ENCODE measurements around the gene PFDN4.

Gene PFDN4

DNA sequence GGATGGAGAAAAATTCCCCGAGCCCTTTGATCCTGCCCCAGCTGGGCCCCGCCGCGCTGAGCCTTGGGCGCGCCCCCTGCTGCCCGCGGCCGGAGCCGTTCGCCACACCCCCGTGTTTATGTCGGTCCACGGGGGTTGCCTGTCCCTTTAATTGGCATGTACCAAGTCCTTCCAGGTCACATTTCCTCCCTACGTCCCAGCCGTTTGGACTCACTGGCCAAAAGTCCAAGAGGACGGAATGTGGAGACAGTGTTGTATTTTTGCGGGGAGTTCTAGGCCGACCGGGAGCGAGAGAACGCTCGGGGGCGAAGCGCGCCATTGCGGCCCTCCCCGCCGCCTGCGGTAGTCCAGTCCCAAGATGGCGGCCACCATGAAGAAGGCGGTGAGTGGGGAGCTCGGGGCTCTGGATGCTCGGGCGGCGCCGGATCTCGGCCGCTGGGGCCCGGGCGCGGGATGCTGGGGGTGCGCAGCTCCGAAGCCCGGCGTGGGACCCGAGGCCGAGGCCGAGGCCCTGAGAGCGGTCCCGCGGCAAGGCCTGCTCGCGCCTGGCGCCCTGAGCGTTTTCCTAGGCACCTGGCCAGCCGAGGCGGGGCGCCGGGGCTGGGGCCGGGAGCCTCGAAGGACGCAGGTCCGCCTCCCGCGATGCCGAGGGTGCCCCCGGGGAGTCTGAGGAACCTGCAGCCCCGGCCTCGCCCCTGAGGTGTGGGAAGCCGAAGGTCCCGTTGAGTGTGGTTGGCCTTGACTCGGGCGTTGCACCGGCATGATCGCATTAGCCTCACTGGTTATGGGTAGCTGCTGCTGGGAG, at the start of gene PFDN4:
PFDN4 (plus strand) TSS at position 345 of the 805 bp plus-strand sequence; CDS start at position 359, 14 bp downstream.
- peaks cover 47% of the 10 kb centered on the region for H3K79me2 ChIP-seq (ENCODE audit: control insufficient read depth, insufficient read depth, low read length, unreplicated experiment)
- H3K4me1 ChIP-seq (ENCODE audit: control insufficient read depth, insufficient read depth, low read length, unreplicated experiment): peaks cover 23% of the 10 kb centered on the region
- H3K27ac ChIP-seq (ENCODE audit: low read depth, low read length): peak within 1 kb of the TSS; percentile 88
- no peaks in the 10 kb centered on the region for H3K36me3 ChIP-seq (ENCODE audit: insufficient read depth, low read length)
- H3K27me3 ChIP-seq (ENCODE audit: insufficient read depth, low read length): no peaks in the 10 kb centered on the region
- H3K4me3 ChIP-seq (ENCODE audit: low read depth, low read length): peak within 1 kb of the TSS; percentile 86
- H2AFZ ChIP-seq (ENCODE audit: low read length, unreplicated experiment): peak within 1 kb of the TSS; percentile 96

GRCh38 chr20:54158226-54158625, 49.7 kb upstream of the PFDN4 start:
- Histone ChIP-seq H3K27me3 (ENCODE audit: insufficient read depth, low read length) (peaks cover 13% of the 10 kb centered on the region), H3K4me3 (ENCODE audit: low read depth, low read length) (no peak overlapping the region), H3K36me3 (ENCODE audit: insufficient read depth, low read length) (no peaks in the 10 kb centered on the region), H3K4me1 (ENCODE audit: control insufficient read depth, insufficient read depth, low read length, unreplicated experiment) (no peaks in the 10 kb centered on the region), H3K79me2 (ENCODE audit: control insufficient read depth, insufficient read depth, low read length, unreplicated experiment) (no peaks in the 10 kb centered on the region), H2AFZ (ENCODE audit: low read length, unreplicated experiment) (no peak overlapping the region), H3K27ac (ENCODE audit: low read depth, low read length) (no peak overlapping the region)

- no peak overlapping the region for H3K4me3 ChIP-seq (ENCODE audit: low read depth, low read length)
- no peaks in the 10 kb centered on the region for H3K4me1 ChIP-seq (ENCODE audit: control insufficient read depth, insufficient read depth, low read length, unreplicated experiment)
- H3K36me3 ChIP-seq (ENCODE audit: insufficient read depth, low read length): no peaks in the 10 kb centered on the region
- H2AFZ ChIP-seq (ENCODE audit: low read length, unreplicated experiment): no peak overlapping the region
- H3K27me3 ChIP-seq (ENCODE audit: insufficient read depth, low read length): peaks cover 13% of the 10 kb centered on the region
- H3K79me2 ChIP-seq (ENCODE audit: control insufficient read depth, insufficient read depth, low read length, unreplicated experiment): no peaks in the 10 kb centered on the region
- H3K27ac ChIP-seq (ENCODE audit: low read depth, low read length): no peak overlapping the region
Observed at GRCh38 chr20:54158856-54159418, 49.0 kb upstream of the PFDN4 start.

- Histone ChIP-seq H3K4me3 (ENCODE audit: low read depth, low read length) (no peak overlapping the region), H3K4me1 (ENCODE audit: control insufficient read depth, insufficient read depth, low read length, unreplicated experiment) (no peaks in the 10 kb centered on the region), H2AFZ (ENCODE audit: low read length, unreplicated experiment) (no peak overlapping the region), H3K79me2 (ENCODE audit: control insufficient read depth, insufficient read depth, low read length, unreplicated experiment) (no peaks in the 10 kb centered on the region), H3K36me3 (ENCODE audit: insufficient read depth, low read length) (no peaks in the 10 kb centered on the region), H3K27me3 (ENCODE audit: insufficient read depth, low read length) (peaks cover 13% of the 10 kb centered on the region), H3K27ac (ENCODE audit: low read depth, low read length) (no peak overlapping the region)
Observed at GRCh38 chr20:54160065-54161007, 47.6 kb upstream of the PFDN4 start.

GRCh38 chr20:54161008-54161820, 46.7 kb upstream of the PFDN4 start:
- H3K4me1 ChIP-seq (ENCODE audit: control insufficient read depth, insufficient read depth, low read length, unreplicated experiment): no peaks in the 10 kb centered on the region
- H2AFZ ChIP-seq (ENCODE audit: low read length, unreplicated experiment): no peak overlapping the region
- H3K36me3 ChIP-seq (ENCODE audit: insufficient read depth, low read length): no peaks in the 10 kb centered on the region
- H3K4me3 ChIP-seq (ENCODE audit: low read depth, low read length): no peak overlapping the region
- peaks cover 13% of the 10 kb centered on the region for H3K27me3 ChIP-seq (ENCODE audit: insufficient read depth, low read length)
- H3K79me2 ChIP-seq (ENCODE audit: control insufficient read depth, insufficient read depth, low read length, unreplicated experiment): no peaks in the 10 kb centered on the region
- no peak overlapping the region for H3K27ac ChIP-seq (ENCODE audit: low read depth, low read length)

GRCh38 chr20:54161821-54162149, 46.1 kb upstream of the PFDN4 start:
- H3K36me3 ChIP-seq (ENCODE audit: insufficient read depth, low read length): no peaks in the 10 kb centered on the region
- no peaks in the 10 kb centered on the region for H3K4me1 ChIP-seq (ENCODE audit: control insufficient read depth, insufficient read depth, low read length, unreplicated experiment)
- H3K79me2 ChIP-seq (ENCODE audit: control insufficient read depth, insufficient read depth, low read length, unreplicated experiment): no peaks in the 10 kb centered on the region
- no peak overlapping the region for H3K4me3 ChIP-seq (ENCODE audit: low read depth, low read length)
- H3K27me3 ChIP-seq (ENCODE audit: insufficient read depth, low read length): peaks cover 11% of the 10 kb centered on the region
- no peak overlapping the region for H2AFZ ChIP-seq (ENCODE audit: low read length, unreplicated experiment)
- H3K27ac ChIP-seq (ENCODE audit: low read depth, low read length): no peak overlapping the region

DNA sequence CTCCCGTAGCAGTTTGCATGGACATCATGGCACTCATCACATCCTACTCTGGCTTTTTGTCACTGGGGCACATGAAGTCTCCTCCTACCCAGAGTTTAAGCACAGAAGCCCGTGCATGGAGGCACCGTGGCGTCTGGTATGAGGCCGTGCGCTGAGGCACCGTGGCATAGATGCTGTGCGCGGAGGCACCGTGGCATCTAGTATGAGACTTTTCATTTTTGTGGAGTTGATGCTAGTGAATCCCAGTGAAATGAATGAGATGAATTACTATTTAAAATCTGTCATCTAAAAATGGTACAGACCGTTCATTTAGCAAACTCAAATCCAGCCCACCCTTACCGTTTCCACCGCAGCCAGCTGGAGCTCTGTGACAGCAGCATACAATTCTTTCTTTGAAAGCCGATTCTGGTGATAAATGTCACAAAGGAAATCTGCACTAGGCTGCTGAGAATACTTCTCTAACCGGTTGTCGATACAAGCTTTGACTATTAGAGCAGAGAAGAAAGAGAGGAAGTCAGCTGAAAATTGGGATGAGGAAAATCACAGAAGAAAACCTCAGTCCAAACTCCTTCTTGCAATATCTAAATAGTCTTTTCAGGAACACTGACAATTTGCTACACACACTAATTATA, 45.4 kb upstream of the PFDN4 start:
- Histone ChIP-seq H3K27me3 (ENCODE audit: insufficient read depth, low read length) (peaks cover 8% of the 10 kb centered on the region), H3K4me3 (ENCODE audit: low read depth, low read length) (no peak overlapping the region), H3K4me1 (ENCODE audit: control insufficient read depth, insufficient read depth, low read length, unreplicated experiment) (no peaks in the 10 kb centered on the region), H3K27ac (ENCODE audit: low read depth, low read length) (no peak overlapping the region), H3K36me3 (ENCODE audit: insufficient read depth, low read length) (no peaks in the 10 kb centered on the region), H2AFZ (ENCODE audit: low read length, unreplicated experiment) (no peak overlapping the region), H3K79me2 (ENCODE audit: control insufficient read depth, insufficient read depth, low read length, unreplicated experiment) (no peaks in the 10 kb centered on the region)

GRCh38 chr20:54163402-54163801, 44.5 kb upstream of the PFDN4 start:
- no peak overlapping the region for H2AFZ ChIP-seq (ENCODE audit: low read length, unreplicated experiment)
- no peaks in the 10 kb centered on the region for H3K79me2 ChIP-seq (ENCODE audit: control insufficient read depth, insufficient read depth, low read length, unreplicated experiment)
- H3K27ac ChIP-seq (ENCODE audit: low read depth, low read length): no peak overlapping the region
- H3K27me3 ChIP-seq (ENCODE audit: insufficient read depth, low read length): no peaks in the 10 kb centered on the region; the same call in 1 of the 2 replicates
- no peaks in the 10 kb centered on the region for H3K4me1 ChIP-seq (ENCODE audit: control insufficient read depth, insufficient read depth, low read length, unreplicated experiment)
- no peaks in the 10 kb centered on the region for H3K36me3 ChIP-seq (ENCODE audit: insufficient read depth, low read length)
- H3K4me3 ChIP-seq (ENCODE audit: low read depth, low read length): no peak overlapping the region

- Histone ChIP-seq H3K27ac (ENCODE audit: low read depth, low read length) (no peak overlapping the region), H3K79me2 (ENCODE audit: control insufficient read depth, insufficient read depth, low read length, unreplicated experiment) (no peaks in the 10 kb centered on the region), H3K36me3 (ENCODE audit: insufficient read depth, low read length) (no peaks in the 10 kb centered on the region), H3K27me3 (ENCODE audit: insufficient read depth, low read length) (no peaks in the 10 kb centered on the region; the same call in 1 of the 2 replicates), H2AFZ (ENCODE audit: low read length, unreplicated experiment) (no peak overlapping the region), H3K4me3 (ENCODE audit: low read depth, low read length) (no peak overlapping the region), H3K4me1 (ENCODE audit: control insufficient read depth, insufficient read depth, low read length, unreplicated experiment) (peaks cover 9% of the 10 kb centered on the region)
Observed at GRCh38 chr20:54165014-54165413, 42.9 kb upstream of the PFDN4 start.

GRCh38 chr20:54165803-54166202, 42.1 kb upstream of the PFDN4 start:
- Histone ChIP-seq H3K79me2 (ENCODE audit: control insufficient read depth, insufficient read depth, low read length, unreplicated experiment) (no peaks in the 10 kb centered on the region), H3K27me3 (ENCODE audit: insufficient read depth, low read length) (peaks cover 2% of the 10 kb centered on the region), H3K27ac (ENCODE audit: low read depth, low read length) (no peak overlapping the region), H3K36me3 (ENCODE audit: insufficient read depth, low read length) (no peaks in the 10 kb centered on the region), H3K4me1 (ENCODE audit: control insufficient read depth, insufficient read depth, low read length, unreplicated experiment) (peaks cover 10% of the 10 kb centered on the region), H3K4me3 (ENCODE audit: low read depth, low read length) (no peak overlapping the region), H2AFZ (ENCODE audit: low read length, unreplicated experiment) (no peak overlapping the region)
